ENCODE measurements around the gene FAM227B. TPM values are rescaled to one million over a fixed set of nuclear protein-coding genes. Genes with fewer than 3 reads are reported as not detected.

FAM227B gene
- total RNA-seq, 1 donor from 2014 or later: 25.1 TPM

DNA sequence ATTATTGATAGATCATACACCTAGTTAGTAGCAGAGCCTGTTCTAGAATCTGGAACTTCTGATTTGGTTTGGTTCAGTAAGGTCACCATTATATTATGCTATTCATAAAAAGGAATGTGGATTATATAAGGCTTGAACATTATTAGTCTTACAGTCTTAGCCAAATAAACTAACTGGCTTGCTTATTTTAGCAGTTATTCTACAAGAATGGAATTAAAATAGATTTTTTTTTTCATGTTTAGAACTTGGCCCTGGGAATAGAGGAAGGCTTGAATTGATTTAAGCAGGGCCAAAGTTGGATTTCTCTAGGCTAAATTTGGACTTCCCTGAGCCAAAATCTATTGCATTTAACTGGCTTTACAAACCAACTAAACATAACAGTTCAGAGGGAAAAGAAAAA is 24.7 kb upstream of the FAM227B start:
- Mint-ChIP-seq H3K4me1 (peaks cover 15% of the 10 kb centered on the region), H3K36me3 (peaks cover 9% of the 10 kb centered on the region), H3K27ac (no peak overlapping the region), H3K4me3 (no peak overlapping the region), H3K9me3 (no peaks in the 10 kb centered on the region), H3K27me3 (ENCODE audit: insufficient read depth, low read depth) (no peaks in the 10 kb centered on the region)
- Histone ChIP-seq H2AFZ (replicated peaks) (no peak overlapping the region), H3K9ac (no peak overlapping the region), H3K4me3 (no peak overlapping the region), H3K36me3 (no peaks in the 10 kb centered on the region), H3K27me3 (no peaks in the 10 kb centered on the region), H4K20me1 (ENCODE audit: low read depth) (no peaks in the 10 kb centered on the region), H3K27ac (no peak overlapping the region), H3F3A (ENCODE audit: low read depth) (no peaks in the 10 kb centered on the region), H3K4me2 (no peak overlapping the region), H3K79me2 (ENCODE audit: low read depth) (peaks cover 3% of the 10 kb centered on the region), H3K9me3 (ENCODE audit: low read depth) (no peaks in the 10 kb centered on the region), H3K4me1 (no peaks in the 10 kb centered on the region)
- TF ChIP-seq EZH2phosphoT487 (IDR thresholded peaks at IDR 0.05) (no peak), EZH2 (IDR thresholded peaks at IDR 0.05) (no peak)
- TF ChIP-seq, protein P1, sequence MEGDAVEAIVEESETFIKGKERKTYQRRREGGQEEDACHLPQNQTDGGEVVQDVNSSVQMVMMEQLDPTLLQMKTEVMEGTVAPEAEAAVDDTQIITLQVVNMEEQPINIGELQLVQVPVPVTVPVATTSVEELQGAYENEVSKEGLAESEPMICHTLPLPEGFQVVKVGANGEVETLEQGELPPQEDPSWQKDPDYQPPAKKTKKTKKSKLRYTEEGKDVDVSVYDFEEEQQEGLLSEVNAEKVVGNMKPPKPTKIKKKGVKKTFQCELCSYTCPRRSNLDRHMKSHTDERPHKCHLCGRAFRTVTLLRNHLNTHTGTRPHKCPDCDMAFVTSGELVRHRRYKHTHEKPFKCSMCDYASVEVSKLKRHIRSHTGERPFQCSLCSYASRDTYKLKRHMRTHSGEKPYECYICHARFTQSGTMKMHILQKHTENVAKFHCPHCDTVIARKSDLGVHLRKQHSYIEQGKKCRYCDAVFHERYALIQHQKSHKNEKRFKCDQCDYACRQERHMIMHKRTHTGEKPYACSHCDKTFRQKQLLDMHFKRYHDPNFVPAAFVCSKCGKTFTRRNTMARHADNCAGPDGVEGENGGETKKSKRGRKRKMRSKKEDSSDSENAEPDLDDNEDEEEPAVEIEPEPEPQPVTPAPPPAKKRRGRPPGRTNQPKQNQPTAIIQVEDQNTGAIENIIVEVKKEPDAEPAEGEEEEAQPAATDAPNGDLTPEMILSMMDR (IDR thresholded peaks at IDR 0.05): no peak
- DNase-seq (ENCODE audit: low spot score): no peak

DNA sequence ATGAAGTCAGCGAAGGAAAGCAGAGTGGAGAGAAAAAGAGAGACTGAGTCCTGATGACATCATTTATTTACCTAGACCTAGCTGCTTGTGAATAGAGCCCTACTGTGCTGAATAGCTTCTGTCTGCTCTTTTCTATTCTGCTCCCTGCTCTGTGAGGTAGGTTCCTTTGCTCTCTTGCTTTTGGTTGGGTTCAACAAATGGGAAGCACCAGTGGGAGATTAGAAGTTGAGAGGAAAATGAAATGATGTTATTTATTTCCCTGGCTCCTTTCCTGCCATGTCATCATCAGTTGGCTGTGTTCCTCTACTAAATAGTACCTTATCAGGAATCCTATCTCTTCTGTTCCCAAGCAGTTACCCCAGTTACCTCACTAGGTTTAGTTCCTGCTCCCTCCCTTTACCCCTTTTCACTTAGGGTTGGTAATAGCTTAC is 23.8 kb upstream of the FAM227B start:
- Histone ChIP-seq H3K9me3 (ENCODE audit: low read depth) (no peaks in the 10 kb centered on the region), H3F3A (ENCODE audit: low read depth) (no peaks in the 10 kb centered on the region), H3K4me2 (no peak overlapping the region), H3K9ac (no peak overlapping the region), H4K20me1 (ENCODE audit: low read depth) (no peaks in the 10 kb centered on the region), H3K36me3 (no peaks in the 10 kb centered on the region), H3K79me2 (ENCODE audit: low read depth) (peaks cover 3% of the 10 kb centered on the region), H3K27me3 (no peaks in the 10 kb centered on the region), H2AFZ (replicated peaks) (no peak overlapping the region), H3K4me3 (no peak overlapping the region), H3K27ac (no peak overlapping the region), H3K4me1 (no peaks in the 10 kb centered on the region)
- no peak for DNase-seq (ENCODE audit: low spot score)
- peaks cover 9% of the 10 kb centered on the region for H3K36me3 Mint-ChIP-seq
- H3K4me3 Mint-ChIP-seq: no peak overlapping the region
- peaks cover 15% of the 10 kb centered on the region for H3K4me1 Mint-ChIP-seq
- H3K27me3 Mint-ChIP-seq (ENCODE audit: insufficient read depth, low read depth): no peaks in the 10 kb centered on the region
- no peaks in the 10 kb centered on the region for H3K9me3 Mint-ChIP-seq
- H3K27ac Mint-ChIP-seq: no peak overlapping the region
- TF ChIP-seq EZH2 (IDR thresholded peaks at IDR 0.05) (no peak), EZH2phosphoT487 (IDR thresholded peaks at IDR 0.05) (no peak)
- TF ChIP-seq, protein P1 (IDR thresholded peaks at IDR 0.05): no peak

GRCh38 chr15:49637857-49638256 is 17.2 kb upstream of the FAM227B start:
- TF ChIP-seq, protein P1 (IDR thresholded peaks at IDR 0.05): no peak
- no peak for TF ChIP-seq EZH2phosphoT487 (IDR thresholded peaks at IDR 0.05)
- no peak for TF ChIP-seq EZH2 (IDR thresholded peaks at IDR 0.05)

More at GRCh38 chr15:49637857-49638256, 17.2 kb upstream of the FAM227B start:
- Histone ChIP-seq H3K27ac (no peak overlapping the region), H3K9ac (no peak overlapping the region), H3K27me3 (no peaks in the 10 kb centered on the region), H3K4me3 (no peak overlapping the region), H3K79me2 (ENCODE audit: low read depth) (peaks cover 7% of the 10 kb centered on the region), H3K36me3 (peaks cover 18% of the 10 kb centered on the region), H2AFZ (replicated peaks) (no peak overlapping the region), H3K9me3 (ENCODE audit: low read depth) (no peaks in the 10 kb centered on the region), H3K4me1 (peaks cover 15% of the 10 kb centered on the region), H4K20me1 (ENCODE audit: low read depth) (peaks cover 17% of the 10 kb centered on the region), H3K4me2 (peak overlapping the region; percentile 6), H3F3A (ENCODE audit: low read depth) (no peaks in the 10 kb centered on the region)
- Mint-ChIP-seq H3K27me3 (ENCODE audit: insufficient read depth, low read depth) (no peaks in the 10 kb centered on the region), H3K27ac (peak overlapping the region; percentile 25), H3K9me3 (no peaks in the 10 kb centered on the region), H3K4me3 (peak overlapping the region; percentile 26), H3K4me1 (peaks cover 27% of the 10 kb centered on the region), H3K36me3 (peaks cover 9% of the 10 kb centered on the region)
- peak; percentile 33 for DNase-seq (ENCODE audit: low spot score)
